Activated CD4-positive, alpha-beta T cell treated with anti-CD3 and anti-CD28 coated beads, Interleukin-2, amount 10 ng/mL, durations not matched to agents 7 days and 5 days (primary cell): Measurements from ENCODE around the gene GATA2. TPM values are rescaled to one million over a fixed set of nuclear protein-coding genes. Genes with fewer than 3 reads are reported as not detected.

ENCODE experiments used
- CTCF ChIA-PET: fragments of 350-600 bp; sonication (Branson Sonifier 250); formaldehyde crosslinking; loops from one replicate; lab custom pipeline; 2021; ENCODE audit warnings: antibody characterized with exemption; lab: Charles Lee
- POLR2A ChIA-PET: fragments of 350-600 bp; sonication (Branson Sonifier 250); formaldehyde crosslinking; loops from one replicate; lab custom pipeline; 2021; ENCODE audit warnings: antibody characterized with exemption; lab: Charles Lee
- DNase-seq: peaks from one replicate; pipeline ENCODE4 v3.0.0-alpha.2; 2020
- H3K27ac Mint-ChIP-seq: one replicate; pipeline ENCODE4 v1.8.0; 2021; ENCODE audit warnings: mild to moderate bottlenecking, moderate library complexity, mixed read lengths
- H3K27me3 Mint-ChIP-seq: one replicate; pipeline ENCODE4 v1.8.0; 2021; ENCODE audit warnings: mixed read lengths
- H3K36me3 Mint-ChIP-seq: one replicate; pipeline ENCODE4 v1.8.0; 2021; ENCODE audit warnings: low read depth, mixed read lengths
- H3K4me1 Mint-ChIP-seq: one replicate; pipeline ENCODE4 v1.8.0; 2021; ENCODE audit warnings: mixed read lengths
- H3K4me3 Mint-ChIP-seq: one replicate; pipeline ENCODE4 v1.8.0; 2021; ENCODE audit warnings: mild to moderate bottlenecking, moderate library complexity, mixed read lengths
- H3K9me3 Mint-ChIP-seq: one replicate; pipeline ENCODE4 v1.8.0; 2021; ENCODE audit warnings: mixed read lengths
- total RNA-seq, 2 experiments: library from RNA; stranded (reverse); gene quantifications; one replicate each; pipeline ENCODE4 v1.2.3, GENCODE V29; 2021

The GATA2 gene
- total RNA-seq, 2 experiments from 2014 or later = not detected

- H3K27ac Mint-ChIP-seq = no peak overlapping the region
- ChIA-PET POLR2A (no interaction called here), CTCF (interaction anchor here (0.6 to 3.5 kb wide), 5 partner anchors 49 to 763 kb away, joined by 3 to 9 read pairs (median 4); no protein-coding TSS in a partner anchor)
These were observed 9.2 kb downstream of the GATA2 start for GRCh38 chr3:128483657-128484403.

DNA sequence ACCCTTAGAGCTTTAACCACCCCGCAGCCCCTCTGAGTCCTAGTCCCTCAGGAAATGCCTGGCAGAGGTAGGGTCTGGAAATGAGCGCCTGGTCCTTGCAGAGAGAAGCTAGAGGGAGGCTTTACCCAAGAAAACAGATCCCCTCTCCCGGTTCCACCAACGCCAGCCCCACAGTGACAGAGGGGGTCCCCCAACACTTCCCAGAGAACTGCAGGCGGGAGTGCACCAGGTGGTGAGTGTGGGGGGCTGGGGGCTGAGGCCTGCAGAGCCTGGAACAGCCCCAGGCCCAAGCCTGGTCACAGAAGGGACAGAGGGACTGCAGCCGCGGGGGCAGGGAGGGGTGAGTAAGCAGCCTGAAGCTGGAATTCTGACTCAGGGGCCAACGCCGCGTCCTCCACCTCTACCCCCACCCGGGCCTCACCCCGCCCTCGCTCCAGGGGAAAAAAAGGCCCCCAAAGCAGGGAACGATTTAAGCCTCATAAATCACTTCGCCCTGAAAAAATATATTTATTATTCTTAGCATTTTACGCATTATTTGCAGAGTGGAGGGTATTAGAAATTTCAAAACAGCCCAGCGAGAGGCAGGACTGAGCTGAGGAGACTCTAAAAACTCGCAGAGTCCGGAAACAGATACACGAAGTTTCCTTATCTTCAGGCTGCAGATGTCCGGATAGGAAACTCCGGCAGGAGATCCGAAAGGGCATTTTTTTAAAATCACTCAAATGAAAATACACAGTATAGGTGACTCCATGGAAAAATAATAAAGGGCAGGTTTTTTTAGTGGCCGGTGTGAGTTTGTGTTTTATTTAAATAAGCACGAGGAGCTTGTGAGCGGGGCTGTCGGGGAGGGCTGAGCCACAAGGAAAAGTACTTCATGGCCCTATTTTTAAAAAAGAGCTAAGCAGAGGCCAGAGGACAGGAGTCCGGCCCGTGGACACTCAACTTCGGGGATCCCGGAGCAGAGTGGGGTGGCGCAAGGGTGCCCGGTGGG is 10.0 kb downstream of the GATA2 start:
- POLR2A ChIA-PET = no interaction called here
- CTCF ChIA-PET = interaction anchor here (0.9 to 3.5 kb wide), 4 partner anchors 9 to 388 kb away, joined by 3 to 9 read pairs (median 4); no protein-coding TSS in a partner anchor
- Mint-ChIP-seq H3K36me3 (no peaks in the 10 kb centered on the region), H3K9me3 (no peaks in the 10 kb centered on the region), H3K4me3 (no peak overlapping the region), H3K27me3 (peaks cover 63% of the 10 kb centered on the region), H3K4me1 (peaks cover 11% of the 10 kb centered on the region), H3K27ac (no peak overlapping the region)
- DNase-seq = no peak

More at GRCh38 chr3:128483657-128484403, 9.2 kb downstream of the GATA2 start:
- Mint-ChIP-seq H3K27me3 (peaks cover 62% of the 10 kb centered on the region), H3K9me3 (no peaks in the 10 kb centered on the region), H3K4me1 (peaks cover 16% of the 10 kb centered on the region), H3K4me3 (no peak overlapping the region), H3K36me3 (no peaks in the 10 kb centered on the region)
- DNase-seq = no peak

DNA sequence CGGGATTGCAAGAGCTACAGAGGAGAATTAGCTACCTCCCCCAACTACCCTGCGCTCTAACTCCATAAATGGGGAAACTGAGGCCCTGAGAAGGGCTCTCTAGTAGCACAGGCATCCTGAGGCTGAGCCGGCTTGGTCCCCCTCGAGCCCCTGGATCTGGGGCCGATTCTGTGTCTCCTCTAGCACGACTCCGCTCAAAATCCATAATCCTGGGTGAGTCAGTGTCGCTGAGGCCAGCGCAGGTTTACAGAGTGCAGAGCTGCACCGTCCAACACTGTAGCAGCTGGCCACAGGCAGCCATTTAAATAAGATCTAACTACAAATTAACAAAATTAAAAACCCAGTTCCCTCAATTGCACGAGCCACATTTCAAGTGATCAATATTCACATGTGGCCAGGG is 10.8 kb downstream of the GATA2 start:
- H3K4me3 Mint-ChIP-seq = no peak overlapping the region
- ChIA-PET POLR2A (no interaction called here), CTCF (interaction anchor here (0.9 to 3.5 kb wide), 3 partner anchors 8 to 56 kb away, joined by 3 to 9 read pairs (median 3); no protein-coding TSS in a partner anchor)

DNA sequence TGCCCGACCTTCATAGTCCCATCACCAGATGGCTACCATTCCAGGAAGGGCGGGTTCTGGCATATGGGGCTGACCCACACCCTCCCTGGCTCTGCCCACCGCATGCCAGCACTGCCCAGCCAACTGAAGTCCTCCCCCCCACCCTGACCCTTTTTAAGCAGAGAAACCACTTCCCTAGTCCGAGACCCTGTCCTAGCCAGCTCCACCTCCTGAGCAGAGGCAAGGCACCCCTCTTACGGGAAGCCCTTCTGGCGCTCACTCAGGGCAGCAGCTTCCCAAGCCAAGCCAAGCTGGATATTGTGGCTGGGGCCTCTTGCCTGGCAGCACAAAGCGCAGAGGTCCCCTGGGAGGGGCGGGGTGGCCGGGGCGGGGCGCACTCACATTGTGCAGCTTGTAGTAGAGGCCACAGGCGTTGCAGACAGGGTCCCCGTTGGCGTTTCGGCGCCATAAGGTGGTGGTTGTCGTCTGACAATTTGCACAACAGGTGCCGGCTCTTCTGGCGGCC is 11.5 kb downstream of the GATA2 start:
- Mint-ChIP-seq H3K4me1 (peaks cover 6% of the 10 kb centered on the region), H3K27ac (no peak overlapping the region), H3K4me3 (no peak overlapping the region), H3K9me3 (no peaks in the 10 kb centered on the region), H3K27me3 (peaks cover 56% of the 10 kb centered on the region), H3K36me3 (no peaks in the 10 kb centered on the region)
- POLR2A ChIA-PET = no interaction called here
- DNase-seq = no peak
- CTCF ChIA-PET = interaction anchor here (1.4 to 3.5 kb wide), 2 partner anchors 39 to 55 kb away, joined by 3 to 9 read pairs; no protein-coding TSS in a partner anchor

More for the DNA sequence above, 10.8 kb downstream of the GATA2 start:
- H3K36me3 Mint-ChIP-seq = no peaks in the 10 kb centered on the region
- H3K4me1 Mint-ChIP-seq = peaks cover 8% of the 10 kb centered on the region
- H3K27me3 Mint-ChIP-seq = peaks cover 62% of the 10 kb centered on the region
- DNase-seq = no peak
- no peak overlapping the region for H3K27ac Mint-ChIP-seq
- H3K9me3 Mint-ChIP-seq = no peaks in the 10 kb centered on the region

DNA sequence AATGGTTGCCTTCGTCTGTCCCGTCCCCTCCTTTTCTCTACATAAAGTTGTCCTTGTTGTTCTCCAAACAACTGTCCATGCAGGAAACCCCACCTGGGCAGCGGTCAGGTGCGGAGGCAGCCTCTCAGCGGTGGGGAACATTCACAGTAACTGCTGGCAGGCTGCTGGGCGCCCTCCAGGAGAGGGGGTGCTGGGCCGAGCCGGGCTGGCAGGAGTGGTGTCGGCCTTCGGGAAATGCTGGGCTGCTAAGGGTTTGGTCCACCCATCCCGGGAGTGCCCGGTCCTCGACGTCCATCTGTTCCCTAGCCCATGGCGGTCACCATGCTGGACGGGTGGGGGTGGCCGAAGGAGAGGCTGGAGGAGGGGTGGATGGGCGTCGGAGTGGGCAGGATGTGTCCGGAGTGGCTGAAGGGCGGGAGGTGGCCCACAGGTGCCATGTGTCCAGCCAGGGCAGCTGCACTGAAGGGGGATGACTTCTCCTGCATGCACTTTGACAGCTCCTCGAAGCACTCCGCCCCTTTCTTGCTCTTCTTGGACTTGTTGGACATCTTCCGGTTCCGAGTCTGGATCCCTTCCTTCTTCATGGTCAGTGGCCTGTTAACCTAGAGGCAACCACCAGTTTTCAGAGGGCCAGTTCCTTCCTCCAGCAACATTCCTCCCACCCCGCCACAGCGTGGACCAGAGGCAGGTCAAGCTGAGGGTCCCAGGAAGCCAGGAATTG is 12.1 kb downstream of the GATA2 start:
- H3K36me3 Mint-ChIP-seq = no peaks in the 10 kb centered on the region
- CTCF ChIA-PET = interaction anchor here (1.4 kb wide), 2 partner anchors 18 to 39 kb away, joined by 3 to 4 read pairs; no protein-coding TSS in a partner anchor
- H3K27ac Mint-ChIP-seq = no peak overlapping the region
- peaks cover 50% of the 10 kb centered on the region for H3K27me3 Mint-ChIP-seq
- POLR2A ChIA-PET = no interaction called here
- no peak for DNase-seq
- H3K4me3 Mint-ChIP-seq = no peak overlapping the region
- no peaks in the 10 kb centered on the region for H3K9me3 Mint-ChIP-seq
- H3K4me1 Mint-ChIP-seq = peaks cover 4% of the 10 kb centered on the region

DNA sequence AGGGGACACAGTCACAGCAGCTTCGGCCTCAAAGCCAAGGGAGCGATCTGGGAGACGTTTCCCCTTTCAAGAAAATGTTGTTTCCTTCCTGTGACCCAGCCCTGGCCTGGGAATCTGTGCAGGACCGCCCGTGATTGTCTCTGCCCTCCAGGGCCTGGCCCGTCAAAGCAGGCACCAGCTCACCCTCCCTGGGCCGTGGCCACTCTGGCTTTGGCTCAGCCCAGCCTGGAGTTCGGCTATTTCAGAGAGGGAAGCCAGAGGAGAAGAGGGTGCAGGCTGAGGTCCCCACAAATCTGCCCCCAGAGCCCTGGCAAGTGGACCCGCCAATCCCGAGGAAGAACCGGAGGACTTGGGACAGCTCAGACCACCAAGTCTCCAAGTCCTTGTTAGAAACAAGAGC is 12.7 kb downstream of the GATA2 start:
- ChIA-PET CTCF (interaction anchor here (1.4 kb wide), 1 partner anchor 17 kb away, joined by 4 read pairs; no protein-coding TSS in a partner anchor), POLR2A (no interaction called here)
- H3K27me3 Mint-ChIP-seq = peaks cover 44% of the 10 kb centered on the region

DNA sequence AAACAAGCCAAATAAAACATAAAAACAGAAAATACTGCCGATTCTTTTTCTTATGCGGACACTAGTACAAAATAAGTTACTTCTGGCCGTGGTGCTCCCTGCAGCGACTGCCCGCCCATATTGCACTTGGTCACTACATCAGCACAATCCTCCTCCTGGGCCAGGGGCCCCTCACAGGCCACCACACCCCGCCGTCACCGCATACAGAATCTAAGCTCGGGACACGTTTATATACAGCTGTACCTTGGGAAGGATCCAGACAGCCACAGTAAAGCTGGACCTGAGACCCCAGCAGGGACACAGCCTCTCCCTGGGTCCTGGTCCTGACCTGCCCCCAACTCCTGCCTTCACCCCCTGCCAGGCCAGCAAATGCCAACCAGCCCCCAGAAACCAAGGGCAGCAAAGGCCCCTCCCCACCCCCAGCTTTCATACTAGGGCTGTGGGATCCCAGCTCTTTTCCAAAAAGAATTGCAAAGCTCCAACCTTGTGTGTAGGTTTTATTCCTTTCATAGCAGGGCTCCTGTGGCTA is 13.4 kb downstream of the GATA2 start:
- Mint-ChIP-seq H3K4me1 (peaks cover 4% of the 10 kb centered on the region), H3K27me3 (peaks cover 40% of the 10 kb centered on the region), H3K36me3 (no peaks in the 10 kb centered on the region), H3K4me3 (no peak overlapping the region), H3K9me3 (no peaks in the 10 kb centered on the region), H3K27ac (no peak overlapping the region)
- CTCF ChIA-PET = interaction anchor here (1.4 kb wide), 1 partner anchor 16 kb away, joined by 4 read pairs; no protein-coding TSS in a partner anchor
- no peak for DNase-seq
- POLR2A ChIA-PET = interaction anchor here (0.6 kb wide), 1 partner anchor 310 kb away, joined by 3 read pairs; no protein-coding TSS in a partner anchor

More for the DNA sequence above, 12.7 kb downstream of the GATA2 start:
- Mint-ChIP-seq H3K4me3 (no peak overlapping the region), H3K4me1 (peaks cover 4% of the 10 kb centered on the region), H3K36me3 (no peaks in the 10 kb centered on the region), H3K27ac (no peak overlapping the region), H3K9me3 (no peaks in the 10 kb centered on the region)
- no peak for DNase-seq

- peaks cover 39% of the 10 kb centered on the region for H3K27me3 Mint-ChIP-seq
- POLR2A ChIA-PET = no interaction called here
- peaks cover 4% of the 10 kb centered on the region for H3K4me1 Mint-ChIP-seq
- CTCF ChIA-PET = interaction anchor here (1.4 kb wide), 1 partner anchor 16 kb away, joined by 4 read pairs; no protein-coding TSS in a partner anchor
- no peak overlapping the region for H3K27ac Mint-ChIP-seq
- H3K9me3 Mint-ChIP-seq = no peaks in the 10 kb centered on the region
- DNase-seq = no peak
- H3K4me3 Mint-ChIP-seq = no peak overlapping the region
- H3K36me3 Mint-ChIP-seq = no peaks in the 10 kb centered on the region
These were observed 14.2 kb downstream of the GATA2 start for GRCh38 chr3:128478576-128479506.

DNA sequence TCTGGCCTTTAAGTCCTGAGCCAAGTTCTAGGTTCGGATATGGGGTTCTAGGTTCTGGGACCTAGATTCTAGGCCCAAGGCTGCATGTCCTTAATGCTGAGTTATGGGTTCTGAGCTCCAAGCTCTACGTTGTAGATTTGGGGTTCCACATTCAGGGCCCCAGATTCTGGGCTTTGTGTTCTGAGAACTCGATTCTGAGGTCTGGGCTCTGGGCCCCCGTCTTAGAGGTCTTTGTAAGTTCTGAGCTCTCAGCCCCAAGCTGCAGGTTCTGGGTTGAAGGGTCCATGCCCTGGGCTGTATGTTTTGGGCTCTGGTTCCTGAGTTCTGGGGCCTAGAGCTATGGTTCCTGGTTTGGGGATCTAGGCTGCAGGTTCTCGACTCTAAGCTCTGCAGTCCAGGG is 16.3 kb downstream of the GATA2 start:
- Mint-ChIP-seq H3K27me3 (peaks cover 21% of the 10 kb centered on the region), H3K36me3 (no peaks in the 10 kb centered on the region), H3K4me3 (no peak overlapping the region), H3K27ac (no peak overlapping the region), H3K9me3 (no peaks in the 10 kb centered on the region), H3K4me1 (no peaks in the 10 kb centered on the region)
- ChIA-PET POLR2A (no interaction called here), CTCF (interaction anchor here (1.4 to 2.7 kb wide), 2 partner anchors 9 to 33 kb away, joined by 3 to 5 read pairs; no protein-coding TSS in a partner anchor)
- no peak for DNase-seq

DNA sequence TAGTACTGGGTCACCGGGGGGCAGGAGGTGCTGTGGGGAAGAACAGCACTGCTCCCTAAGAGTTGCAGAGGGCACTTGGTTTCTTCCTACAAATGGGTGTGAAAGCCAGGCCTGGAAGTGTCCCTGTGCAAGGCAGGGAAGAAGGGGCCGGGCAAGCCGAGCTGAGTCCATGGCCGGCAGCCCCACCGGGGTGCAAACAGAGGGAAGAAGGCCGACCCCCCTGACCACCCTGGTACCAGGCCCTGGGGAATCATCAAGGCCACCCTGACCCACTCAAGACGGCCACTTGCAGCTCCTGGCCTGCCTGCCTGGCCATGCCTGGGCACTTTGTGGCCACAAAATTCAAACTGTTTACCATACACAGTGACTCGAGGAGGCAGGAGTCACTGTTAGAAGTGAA is 17.6 kb downstream of the GATA2 start:
- Mint-ChIP-seq H3K4me3 (no peak overlapping the region), H3K4me1 (no peaks in the 10 kb centered on the region), H3K27me3 (peaks cover 24% of the 10 kb centered on the region), H3K27ac (no peak overlapping the region), H3K36me3 (no peaks in the 10 kb centered on the region), H3K9me3 (no peaks in the 10 kb centered on the region)
- ChIA-PET POLR2A (no interaction called here), CTCF (interaction anchor here (2.7 kb wide), 1 partner anchor 11 kb away, joined by 5 read pairs; no protein-coding TSS in a partner anchor)
- no peak for DNase-seq

GRCh38 chr3:128473737-128474136 is 19.3 kb downstream of the GATA2 start:
- ChIA-PET POLR2A (no interaction called here), CTCF (interaction anchor here (1.0 kb wide), 1 partner anchor 9 kb away, joined by 3 read pairs; no protein-coding TSS in a partner anchor)
- Mint-ChIP-seq H3K4me1 (no peaks in the 10 kb centered on the region), H3K36me3 (no peaks in the 10 kb centered on the region), H3K27me3 (peaks cover 24% of the 10 kb centered on the region), H3K27ac (no peak overlapping the region), H3K9me3 (no peaks in the 10 kb centered on the region), H3K4me3 (no peak overlapping the region)
- no peak for DNase-seq
